OCI-LY7 (cell line): ENCODE results near the gene OR51B4. TPM values are rescaled to one million over a fixed set of nuclear protein-coding genes. Genes with fewer than 3 reads are reported as not detected.

Experiments
- BruUV-seq: library from RNA; stranded (reverse); fragments of 400-500 nt; replicated peaks from 2 replicates; lab custom pipeline; 2021; lab: Mats Ljungman, UMichigan
- CTCF ChIA-PET: fragments of 300-600 bp; sonication (Branson Sonifier 250); formaldehyde crosslinking; loops from one replicate; lab custom pipeline; 2022; ENCODE audit warnings: antibody characterized with exemption; ENCODE audit not compliant: unreplicated experiment; lab: Charles Lee
- POLR2A ChIA-PET: fragments of 300-600 bp; sonication (Branson Sonifier 250); formaldehyde crosslinking; loops from one replicate; lab custom pipeline; 2022; ENCODE audit warnings: antibody characterized with exemption; lab: Charles Lee
- DNase-seq: peaks from one replicate; pipeline ENCODE4 v3.0.0-alpha.2; 2015; ENCODE audit warnings: low spot score
- H2AFZ ChIP-seq: fragments of 200-600 bp; sonication (generic), shearing (Covaris generic); 2 replicates; pipeline ENCODE4 v1.6.1; 2014; ENCODE audit warnings: mild to moderate bottlenecking, antibody characterized with exemption, low read length, moderate library complexity
- H3K27ac ChIP-seq: fragments of 200-600 bp; sonication (generic); 2 replicates; pipeline ENCODE4 v1.5.1; 2014; ENCODE audit warnings: mixed run types, low read depth, mild to moderate bottlenecking, moderate library complexity, low read length, inconsistent platforms; ENCODE audit not compliant: poor library complexity, severe bottlenecking
- H3K36me3 ChIP-seq: fragments of 200-600 bp; sonication (generic); 2 replicates; pipeline ENCODE4 v1.6.1; 2014; ENCODE audit warnings: mild to moderate bottlenecking, antibody characterized with exemption, low read length, moderate library complexity, mixed read lengths; ENCODE audit not compliant: insufficient read depth
- H3K4me1 ChIP-seq: fragments of 200-600 bp; sonication (generic); 2 replicates; pipeline ENCODE4 v1.5.1; 2014; ENCODE audit warnings: mild to moderate bottlenecking, low read length; ENCODE audit not compliant: insufficient read depth, poor library complexity, severe bottlenecking
- H3K4me2 ChIP-seq: fragments of 200-600 bp; sonication (generic); 2 replicates; pipeline ENCODE4 v1.6.1; 2014; ENCODE audit warnings: mild to moderate bottlenecking, low read length
- H3K4me3 ChIP-seq: fragments of 200-600 bp; sonication (generic); 2 replicates; pipeline ENCODE4 v1.5.1; 2014; ENCODE audit warnings: mild to moderate bottlenecking, low read depth, low read length; ENCODE audit not compliant: poor library complexity, severe bottlenecking
- H3K79me2 ChIP-seq: fragments of 200-600 bp; sonication (generic); 2 replicates; pipeline ENCODE4 v1.6.1; 2016; ENCODE audit warnings: low read depth, mild to moderate bottlenecking, low read length, moderate library complexity, mixed read lengths; ENCODE audit not compliant: insufficient read depth
- H3K9me2 ChIP-seq: fragments of 200-600 bp; sonication (generic); 2 replicates; pipeline ENCODE4 v1.6.1; 2016; ENCODE audit warnings: mild to moderate bottlenecking, low read length, mixed read lengths; ENCODE audit not compliant: insufficient read depth
- H3K9me3 ChIP-seq: fragments of 200-600 bp; sonication (generic); 2 replicates; pipeline ENCODE4 v1.6.1; 2014; ENCODE audit warnings: mild to moderate bottlenecking, mixed run types, low read length, mixed read lengths
- H4K20me1 ChIP-seq: fragments of 200-600 bp; sonication (generic); 2 replicates; pipeline ENCODE4 v1.6.1; 2014; ENCODE audit warnings: mild to moderate bottlenecking, antibody characterized with exemption, low read length, moderate library complexity, mixed read lengths; ENCODE audit not compliant: insufficient read depth
- CTCF ChIP-seq: fragments of 200-600 bp; sonication (generic); conservative IDR thresholded peaks from 2 replicates; pipeline ENCODE4 v1.5.1; 2014; ENCODE audit warnings: mild to moderate bottlenecking, antibody characterized with exemption, low read length, moderate library complexity, mixed read lengths
- EZH2phosphoT487 ChIP-seq: fragments of 200-600 bp; sonication (generic); IDR thresholded peaks from 2 replicates; pipeline ENCODE4 v1.6.1; 2018; ENCODE audit warnings: low read depth, borderline replicate concordance, mild to moderate bottlenecking, mixed run types, antibody characterized with exemption, low read length, moderate library complexity, mixed read lengths
- intact Hi-C: fragments of 100-400 bp; cut with micrococcal nuclease; formaldehyde crosslinking; loops from one replicate; pipeline ENCODE4 v1.10.0; 2022; ENCODE audit not compliant: unreplicated experiment
- total RNA-seq, 2 experiments: library from RNA; depleted of rRNA in 1 of 2; stranded (reverse); fragments of >200 nt in 1 of 2; shearing (Covaris generic) in 1 of 2; gene quantifications; 2 replicates each; pipeline ENCODE4 v1.2.3, GENCODE V29; 2014 to 2022

OR51B4 gene
- total RNA-seq, 2 experiments from 2014 or later: not detected

GRCh38 chr11:5348551-5349194, 46.9 kb upstream of the OR51B4 start:
- Histone ChIP-seq H3K36me3 (no peaks in the 10 kb centered on the region), H3K27ac (no peak overlapping the region), H3K9me3 (no peaks in the 10 kb centered on the region), H3K4me3 (no peak overlapping the region), H3K79me2 (no peaks in the 10 kb centered on the region), H4K20me1 (no peaks in the 10 kb centered on the region), H3K9me2 (no peaks in the 10 kb centered on the region), H2AFZ (no peak overlapping the region), H3K4me1 (no peaks in the 10 kb centered on the region), H3K4me2 (no peak overlapping the region)
- no peak for DNase-seq
- no TSS peak for BruUV-seq
- ChIA-PET POLR2A (no interaction called here), CTCF (no interaction called here)
- intact Hi-C loops: no loop called here
- no peak for TF ChIP-seq EZH2phosphoT487
- TF ChIP-seq CTCF: no peak

- Histone ChIP-seq H3K27ac (no peak overlapping the region), H3K79me2 (no peaks in the 10 kb centered on the region)
Observed at GRCh38 chr11:5345831-5346230, 44.1 kb upstream of the OR51B4 start.

More at GRCh38 chr11:5345831-5346230, 44.1 kb upstream of the OR51B4 start:
- DNase-seq: no peak
- no TSS peak for BruUV-seq
- intact Hi-C loops: no loop called here
- no peak for TF ChIP-seq EZH2phosphoT487
- no peak for TF ChIP-seq CTCF
- Histone ChIP-seq H3K4me3 (no peak overlapping the region), H3K36me3 (no peaks in the 10 kb centered on the region), H3K9me3 (no peaks in the 10 kb centered on the region), H4K20me1 (no peaks in the 10 kb centered on the region), H3K4me2 (no peak overlapping the region), H2AFZ (no peak overlapping the region), H3K4me1 (no peaks in the 10 kb centered on the region), H3K9me2 (no peaks in the 10 kb centered on the region)
- ChIA-PET CTCF (no interaction called here), POLR2A (no interaction called here)
